Activated CD4-positive, alpha-beta T cell treated with anti-CD3 and anti-CD28 coated beads for 1 hour (primary cell): Measurements from ENCODE around the gene CMBL.
"Not testable (repeated sequence)": the region's sequence is repeated elsewhere in the genome, so short reads cannot be mapped to it uniquely, and the experiment has no call there.

Experiments
- DNase-seq: peaks from one replicate; pipeline ENCODE4 v3.0.0-alpha.2; 2020

CMBL gene

DNA sequence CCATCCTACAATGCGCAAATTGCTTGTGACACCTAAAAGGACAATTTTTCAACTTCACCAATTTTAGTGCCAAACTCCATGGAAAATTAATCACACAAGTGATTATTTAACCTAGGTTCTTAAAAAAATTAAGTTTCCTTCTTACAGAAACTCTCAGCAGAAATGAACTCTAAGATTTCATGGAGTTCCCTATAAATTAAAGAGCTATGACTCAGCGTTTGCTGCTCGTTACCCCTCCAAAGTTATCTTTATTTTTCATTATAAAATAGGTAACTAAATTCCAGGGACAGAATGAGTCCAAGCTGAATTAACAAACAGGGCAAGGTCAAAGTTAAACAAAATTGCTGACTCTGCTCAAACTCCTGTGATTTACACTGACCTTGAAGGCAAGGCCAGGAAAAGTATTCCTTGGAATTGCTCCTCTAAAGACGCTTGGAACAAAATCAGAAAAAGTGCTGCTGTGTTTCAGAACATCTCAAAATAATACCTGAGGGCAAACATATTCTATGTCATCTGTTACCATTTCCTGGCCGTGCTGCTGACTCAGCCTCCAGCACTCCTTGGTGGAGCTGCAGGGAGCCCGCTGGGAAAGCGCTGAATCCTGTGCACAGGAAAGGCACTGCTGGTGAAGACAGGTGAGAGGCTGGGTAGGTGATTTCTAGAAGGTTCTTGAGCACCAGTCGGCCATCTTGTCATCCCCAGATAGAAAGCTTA is 2.5 kb upstream of the CMBL start:
- no peak for DNase-seq

DNA sequence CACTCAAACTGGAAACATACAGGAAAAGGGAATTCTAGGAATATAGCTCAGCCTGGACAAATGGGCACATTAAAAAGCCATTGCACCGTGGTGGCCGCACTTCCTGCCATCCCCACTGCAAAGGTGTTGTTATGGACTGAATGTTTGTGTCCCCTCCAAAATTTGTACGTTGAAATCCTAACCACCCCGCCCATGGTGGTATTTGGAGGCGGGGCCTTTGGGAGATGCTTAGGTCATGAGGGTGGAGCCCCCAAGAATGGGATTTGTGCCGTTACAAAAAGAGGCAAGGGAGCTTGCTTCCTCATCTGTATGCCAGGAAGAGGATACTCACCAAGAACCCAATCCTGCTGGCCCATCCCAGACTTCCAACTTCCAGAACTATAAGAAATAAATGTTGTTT is 1.1 kb upstream of the CMBL start:
- DNase-seq, result no peak

DNA sequence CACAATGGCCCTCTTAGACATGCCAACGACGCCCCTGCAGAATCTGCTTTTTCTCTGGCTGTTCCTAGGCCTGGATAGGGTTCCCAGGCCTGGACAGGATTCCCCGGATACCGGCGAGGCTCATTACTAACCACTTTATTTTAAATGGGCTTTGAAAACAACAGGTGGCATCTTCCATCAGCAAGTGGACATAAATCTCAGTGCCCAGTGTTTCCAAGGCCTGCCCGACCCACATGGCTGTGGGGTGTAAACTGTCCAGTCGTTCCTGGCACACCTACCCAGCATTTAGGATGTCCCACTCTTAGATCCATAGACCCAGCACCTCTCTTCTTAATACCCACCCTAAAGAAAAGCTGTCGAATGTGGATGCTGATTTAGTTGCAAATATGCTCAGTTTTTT is 896 bp downstream of the CMBL start:
- DNase-seq, result no peak

DNA sequence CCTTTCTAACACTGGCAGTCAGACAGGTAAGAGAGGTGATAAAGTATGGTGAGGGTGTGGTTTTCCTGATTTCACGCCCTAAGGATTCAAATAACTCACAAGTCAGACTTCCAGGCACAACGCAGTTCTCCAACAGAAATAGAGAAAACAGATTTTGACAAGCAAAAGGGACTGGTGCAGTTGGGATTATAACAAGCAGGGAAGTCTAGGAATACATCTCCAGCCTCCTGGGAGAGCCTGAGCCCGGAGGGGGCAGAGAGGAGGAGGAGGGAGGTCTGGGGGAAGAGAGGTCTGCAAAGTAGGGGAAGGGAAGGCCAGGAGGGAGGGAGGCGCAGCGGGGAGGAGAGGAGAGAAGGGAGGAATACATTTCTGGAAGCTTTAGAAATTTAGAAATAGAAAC is 1.6 kb downstream of the CMBL start:
- DNase-seq, result no peak

DNA sequence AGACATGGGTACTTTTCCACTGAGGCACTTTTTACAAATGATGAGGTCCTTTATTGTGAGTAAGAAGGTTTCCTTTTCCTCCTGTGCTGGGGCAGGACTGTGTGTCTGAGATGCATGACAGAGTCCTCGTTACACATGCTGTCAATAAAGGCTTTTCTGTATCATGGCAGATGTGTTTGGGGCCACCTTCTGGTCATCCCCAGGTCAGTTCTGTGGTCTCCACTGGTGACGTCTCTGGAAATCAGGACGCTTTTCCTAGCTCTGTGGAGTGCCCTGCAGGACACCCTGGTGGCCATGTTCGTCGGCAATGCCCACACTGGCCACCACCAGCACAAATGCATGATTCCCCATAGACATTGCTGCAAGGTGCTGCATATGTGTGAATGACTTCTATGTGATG is 2.8 kb downstream of the CMBL start:
- DNase-seq, result no peak

DNA sequence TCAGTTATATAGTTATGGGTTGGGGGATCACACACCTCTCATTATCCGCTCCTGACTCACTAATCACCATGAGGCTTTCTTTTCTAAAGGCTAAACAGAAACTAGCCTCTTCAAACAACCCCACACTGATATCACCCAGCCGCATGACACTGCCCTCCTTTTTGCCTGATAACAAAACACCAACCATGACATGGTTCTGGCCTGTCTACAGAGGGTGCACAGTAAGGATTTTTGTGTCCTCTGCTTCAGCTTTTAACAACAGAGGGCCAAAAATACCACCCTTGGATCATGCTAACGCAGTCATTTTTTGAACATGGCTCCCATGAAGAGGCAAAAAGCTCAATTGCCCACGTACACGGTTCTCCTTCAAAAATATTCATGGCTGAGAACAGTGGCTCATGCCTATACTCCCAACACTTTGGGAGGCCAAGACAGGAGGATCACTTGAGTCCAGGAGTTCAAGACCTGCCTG is 4.0 kb downstream of the CMBL start:
- DNase-seq, result no peak

DNA sequence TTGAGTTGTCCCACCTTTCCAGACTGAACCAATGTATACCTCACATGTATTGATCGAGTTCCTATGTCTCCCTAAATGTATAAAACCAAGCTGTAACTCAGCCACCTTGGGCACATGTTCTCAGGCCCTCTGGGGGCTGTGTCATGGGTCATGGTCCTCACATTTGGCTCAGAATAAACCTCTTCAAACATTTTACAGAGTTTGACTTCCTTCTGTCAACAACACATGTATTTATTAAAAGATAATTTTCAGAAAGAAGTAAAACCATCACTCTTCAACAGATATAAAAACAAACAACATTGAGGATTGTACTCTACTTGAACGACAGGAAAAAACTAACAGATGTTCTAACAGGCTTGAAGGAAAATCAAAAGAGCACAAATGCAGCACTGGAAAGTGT is 4.5 kb downstream of the CMBL start:
- no peak for DNase-seq

DNA sequence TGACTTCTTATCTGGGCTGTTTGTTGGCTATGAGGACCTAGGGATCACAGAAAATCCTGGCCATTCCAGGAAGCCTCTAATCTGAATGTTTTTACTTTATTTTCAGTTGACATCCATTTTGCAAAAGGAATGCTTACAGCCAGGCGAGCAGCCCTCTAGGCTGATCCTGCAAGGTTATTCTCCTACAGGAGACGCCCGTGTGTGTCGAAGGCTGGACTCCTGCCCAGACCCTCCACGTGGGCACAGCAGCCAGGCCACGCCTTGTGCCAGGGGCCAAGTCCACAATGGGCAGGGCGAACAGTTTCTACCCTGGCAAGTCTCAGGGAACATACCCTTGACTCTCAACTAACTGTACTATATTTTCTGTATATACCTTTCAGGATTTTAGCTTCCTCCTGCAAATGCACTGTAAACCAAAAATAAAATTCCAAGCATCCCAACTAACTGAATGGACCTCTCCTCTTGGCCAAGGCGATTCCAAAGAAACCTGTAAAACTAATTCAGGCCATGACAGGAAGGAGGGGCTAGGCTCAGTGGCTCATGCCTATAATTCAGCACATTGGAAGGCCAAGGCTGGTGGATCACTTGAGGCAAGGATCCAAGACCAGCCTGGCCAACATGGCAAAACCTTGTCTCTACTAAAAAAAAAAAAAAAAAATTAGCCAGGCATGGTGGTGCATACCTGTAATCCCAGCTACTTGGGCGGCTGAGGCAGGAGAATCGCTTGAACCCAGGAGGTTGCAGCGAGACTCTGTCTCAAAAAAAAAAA is 5.7 kb downstream of the CMBL start:
- DNase-seq, result no peak

DNA sequence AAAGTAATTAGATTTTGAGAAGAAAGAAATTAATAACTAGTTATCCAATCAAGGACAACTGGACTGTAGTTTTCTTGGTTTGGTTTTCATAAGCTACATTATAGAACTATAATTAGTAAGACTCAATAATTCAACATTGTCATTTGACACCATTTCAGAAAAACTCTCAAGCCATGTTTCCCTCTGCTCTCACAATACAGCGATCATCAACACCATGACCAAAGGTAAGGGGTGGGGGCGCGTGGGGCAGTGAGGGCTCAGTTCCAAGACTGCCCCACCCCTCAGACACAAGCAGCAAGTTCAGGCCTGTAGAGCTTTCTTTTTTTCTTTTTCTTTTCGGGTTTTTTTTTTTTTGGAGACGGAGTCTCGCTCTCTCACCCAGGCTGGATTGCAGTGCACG is 6.4 kb downstream of the CMBL start:
- DNase-seq, result no peak

DNA sequence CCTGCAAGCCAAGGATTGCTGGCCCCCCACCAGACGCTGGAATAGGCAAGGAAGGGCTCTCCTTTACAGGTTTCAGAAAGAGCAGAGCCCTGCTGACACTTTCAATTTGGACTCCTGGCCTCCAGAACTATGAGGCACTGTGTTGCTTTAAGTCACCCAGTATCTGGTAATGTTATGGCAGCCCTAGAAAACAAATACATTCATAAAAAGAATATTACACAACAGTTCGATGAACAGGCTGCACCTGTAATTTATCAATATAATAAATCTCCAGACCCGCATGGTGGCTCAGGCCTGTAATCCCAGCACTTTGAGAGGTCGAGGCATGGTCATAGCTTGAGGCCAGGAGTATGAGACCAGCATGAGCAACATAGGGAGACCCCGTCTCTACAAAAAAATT is 7.5 kb downstream of the CMBL start:
- no peak for DNase-seq

DNA sequence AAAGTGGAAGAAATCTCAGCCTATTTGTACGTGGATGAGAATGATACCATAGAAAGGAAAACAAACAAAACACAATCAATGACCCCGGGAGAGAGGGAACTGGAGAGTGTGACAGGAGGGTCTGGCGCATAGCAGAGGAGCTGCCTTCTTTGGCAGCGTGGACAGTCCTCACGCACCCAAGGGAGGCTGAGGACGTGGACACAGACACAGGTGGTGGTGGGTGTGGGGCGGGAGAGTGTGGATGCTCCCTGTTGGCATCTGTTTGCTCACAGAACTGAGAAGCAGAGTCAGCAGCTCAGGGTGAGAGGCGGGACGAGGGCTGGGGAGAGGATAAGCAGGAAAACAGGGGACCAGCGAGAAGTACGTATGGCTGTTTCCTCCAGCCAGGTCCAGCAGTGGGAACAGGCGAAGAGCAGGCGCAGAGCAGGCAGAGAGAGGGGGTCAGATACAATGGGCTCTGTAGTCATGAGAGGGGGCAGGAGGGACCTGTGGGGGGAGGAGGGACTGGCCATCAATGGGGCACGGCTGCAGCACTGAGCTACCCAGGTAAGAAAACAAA is 10.0 kb downstream of the CMBL start:
- DNase-seq, result no peak

DNA sequence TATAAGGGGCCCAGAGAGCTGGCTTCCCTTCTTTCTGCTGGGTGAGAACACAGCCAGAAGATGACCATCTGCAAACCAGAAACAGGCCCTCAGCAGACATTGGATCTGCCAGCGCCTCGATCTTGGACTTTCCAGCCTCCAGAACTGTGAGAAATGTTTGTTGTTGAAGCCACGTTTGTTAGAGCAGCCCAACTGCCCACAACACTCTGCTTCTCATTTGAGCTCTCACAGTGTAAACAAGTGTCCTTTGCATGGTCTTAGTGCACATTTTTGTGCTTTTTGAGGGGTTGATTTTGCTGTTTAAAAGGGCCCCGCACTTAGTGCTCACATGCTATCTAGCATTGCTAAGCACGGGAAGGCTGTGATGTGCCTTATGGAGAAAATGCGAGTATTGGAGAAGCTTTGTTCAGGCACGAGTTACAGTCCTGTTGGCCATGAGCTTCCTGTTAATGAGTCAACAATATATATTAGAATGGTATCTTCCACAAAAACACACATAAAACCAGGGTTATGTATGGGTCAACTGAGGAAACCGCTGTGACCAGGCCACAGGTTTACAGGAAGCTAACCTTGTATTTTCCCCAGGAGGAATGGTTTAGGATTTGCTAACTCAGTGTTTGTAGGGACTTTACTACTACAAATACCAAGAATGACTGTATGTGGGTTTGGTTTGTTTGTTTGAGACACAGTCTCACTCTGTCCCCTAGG is 11.9 kb downstream of the CMBL start:
- DNase-seq, result no peak

DNA sequence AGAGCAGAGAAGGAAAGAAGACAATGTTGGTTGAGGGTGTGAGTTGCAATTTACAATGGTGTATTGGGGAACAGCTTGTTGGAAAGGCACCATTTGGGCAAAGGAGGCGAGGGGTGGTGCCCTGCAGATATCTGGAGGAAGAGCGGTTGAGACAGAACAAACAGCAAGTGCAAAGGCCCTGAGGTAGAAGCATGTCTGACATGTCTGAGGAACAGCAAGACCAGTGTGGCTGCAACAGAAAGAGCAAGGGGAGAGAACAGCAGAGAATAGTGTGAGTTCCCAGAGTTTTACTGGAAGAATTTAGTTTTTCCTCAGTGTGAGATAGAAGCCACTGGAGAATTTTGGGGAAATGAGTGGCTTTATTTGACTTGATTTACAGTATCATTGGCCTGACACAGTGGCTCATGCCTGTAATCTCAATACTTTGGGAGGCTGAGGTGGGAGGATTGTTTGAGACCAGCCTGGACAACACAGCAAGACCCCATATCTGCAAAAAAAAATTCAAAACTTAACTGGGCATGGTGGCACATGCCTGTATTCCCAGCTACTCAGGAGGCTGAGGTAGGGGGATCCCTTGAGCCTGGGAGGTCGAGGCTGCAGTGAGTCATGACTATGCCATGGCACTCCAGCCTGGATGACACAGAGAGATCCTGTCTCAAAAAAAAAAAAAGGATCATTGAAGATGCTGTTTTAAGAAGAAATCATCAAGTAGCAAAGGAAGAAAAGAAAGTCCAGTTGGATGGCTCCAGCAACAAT is 13.6 kb downstream of the CMBL start:
- no peak for DNase-seq

DNA sequence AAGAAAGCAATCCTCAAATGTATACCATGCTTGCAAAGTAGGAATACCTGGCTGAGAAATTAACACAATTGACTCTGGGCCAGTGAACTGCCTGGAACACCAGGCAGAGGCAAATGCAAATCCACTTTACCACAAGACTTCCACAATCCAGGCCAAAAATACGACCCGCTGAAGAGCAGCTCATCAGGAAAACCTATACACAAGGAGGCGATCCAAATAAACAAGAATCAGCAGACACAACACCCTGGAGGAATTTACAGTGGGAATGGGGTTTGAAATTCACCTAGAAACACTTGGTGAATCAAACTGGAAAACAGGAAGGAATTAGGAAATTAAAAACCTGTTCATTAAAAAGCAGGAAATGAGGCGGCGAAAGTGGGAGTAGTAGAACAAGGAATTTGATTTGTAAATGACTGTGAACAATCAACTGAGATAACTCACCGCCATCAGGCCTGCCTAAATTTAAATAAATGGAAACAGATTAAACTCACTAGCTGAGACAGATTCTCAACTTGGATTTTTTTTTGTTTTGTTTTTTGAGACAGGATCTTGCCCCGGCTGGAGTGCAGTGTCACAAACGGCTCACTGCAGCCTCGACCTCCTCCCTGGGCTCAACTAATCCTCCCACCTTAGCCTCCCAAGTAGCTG is 15.9 kb downstream of the CMBL start:
- DNase-seq, result no peak

DNA sequence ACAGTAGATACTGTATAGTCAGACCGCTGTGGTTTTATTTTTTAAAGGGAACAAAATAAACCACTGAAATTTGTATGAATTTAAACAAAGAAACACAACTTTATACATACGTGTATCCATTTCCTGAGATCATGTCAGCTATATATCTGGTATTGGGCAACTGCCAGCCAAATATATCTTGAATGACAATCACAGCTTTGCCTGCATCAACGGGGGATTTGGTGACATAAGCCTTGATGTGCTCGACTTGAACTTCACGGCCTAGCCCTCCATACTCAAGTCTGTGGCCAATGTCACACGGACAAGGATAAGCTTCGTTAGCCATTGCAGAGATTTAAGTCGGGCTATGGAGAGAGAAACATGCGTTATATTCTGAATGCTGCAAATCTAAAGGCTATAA is 17.3 kb downstream of the CMBL start:
- no peak for DNase-seq

DNA sequence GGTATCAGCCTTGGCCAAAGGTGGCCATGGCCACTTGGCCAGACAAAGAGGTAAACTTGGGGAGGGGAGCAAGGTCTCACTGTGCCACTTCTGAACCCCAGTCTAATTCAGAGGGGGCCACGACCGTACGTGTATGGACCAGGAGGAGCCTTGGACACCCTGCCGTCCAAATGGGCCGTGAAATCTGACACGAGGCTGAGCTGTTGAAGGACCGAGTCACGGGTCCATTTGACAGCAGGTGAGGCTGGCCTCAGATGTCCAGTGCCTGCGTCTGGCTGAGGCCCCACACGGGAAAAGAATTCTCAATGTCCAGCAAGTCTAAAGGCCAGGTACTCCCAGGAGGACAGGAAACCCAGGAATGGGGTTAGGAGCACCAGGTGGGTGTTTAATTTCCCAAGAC is 17.7 kb downstream of the CMBL start:
- DNase-seq, result no peak

DNA sequence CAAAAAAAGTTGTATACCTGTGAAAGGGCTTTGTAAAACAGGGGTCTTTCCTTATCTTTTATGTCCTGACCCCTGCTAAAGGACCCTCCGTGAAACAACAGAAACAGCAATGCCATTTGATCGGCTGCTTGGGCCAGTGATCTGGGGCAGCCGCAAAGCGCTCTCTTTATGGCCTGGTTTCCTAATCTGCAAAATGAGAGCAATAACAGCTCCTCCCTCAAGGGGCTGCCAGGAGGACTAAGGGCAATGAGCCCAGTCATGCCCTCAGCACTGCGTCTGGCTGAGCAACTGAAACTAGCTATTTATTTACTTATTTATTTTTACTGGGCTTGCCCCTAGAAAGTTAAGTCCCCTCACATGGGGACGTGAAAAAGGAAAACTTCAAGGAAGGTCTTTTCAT is 18.3 kb downstream of the CMBL start:
- DNase-seq, result no peak

DNA sequence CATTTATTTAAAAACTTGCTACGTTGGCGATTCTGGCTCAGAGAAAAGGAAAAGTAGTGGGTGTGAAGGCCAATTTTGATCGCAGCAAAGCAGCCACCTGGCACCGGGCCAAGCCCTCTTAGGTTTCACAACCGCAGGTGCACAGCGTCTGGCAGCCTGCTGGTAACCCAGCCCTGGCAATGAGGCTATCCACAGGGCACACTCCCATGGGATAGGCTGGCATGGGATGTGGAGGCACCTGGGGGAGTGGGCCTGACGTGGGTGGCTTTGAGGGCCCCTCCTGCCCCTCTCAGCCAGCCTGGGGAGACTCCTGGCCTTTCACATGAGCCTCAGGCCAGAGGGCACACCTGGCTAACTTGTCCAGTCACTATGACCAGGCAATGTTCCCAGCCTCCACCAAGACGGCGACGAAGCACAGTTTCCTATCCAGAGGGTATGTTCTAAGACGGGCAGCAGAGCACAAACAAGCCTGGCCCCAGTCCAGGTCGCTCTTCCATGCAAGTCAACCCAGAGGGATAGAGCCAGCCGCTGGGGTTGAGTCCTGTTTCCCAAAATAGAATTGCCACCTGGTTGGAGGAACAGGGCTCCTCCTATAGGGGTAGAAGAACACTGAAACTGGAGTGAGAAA is 19.0 kb downstream of the CMBL start:
- DNase-seq, result no peak

DNA sequence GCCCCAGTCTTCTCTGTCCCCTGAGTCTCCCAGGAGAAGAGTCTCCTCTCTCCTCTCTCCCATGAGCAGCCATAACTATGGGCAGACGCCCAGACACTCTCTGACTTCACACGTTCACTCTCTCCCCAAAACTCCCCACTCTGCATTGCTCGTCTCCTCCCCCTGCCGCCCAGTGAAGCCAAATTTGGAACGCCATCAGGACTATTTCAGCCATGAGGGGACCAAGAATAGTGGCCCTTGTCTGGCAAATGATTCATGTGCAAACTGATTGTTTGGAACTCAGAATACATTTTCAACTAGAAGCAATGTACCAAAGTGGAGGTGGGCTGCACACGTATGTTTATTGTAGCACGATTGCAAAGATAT is 20.9 kb downstream of the CMBL start:
- DNase-seq, result no peak

DNA sequence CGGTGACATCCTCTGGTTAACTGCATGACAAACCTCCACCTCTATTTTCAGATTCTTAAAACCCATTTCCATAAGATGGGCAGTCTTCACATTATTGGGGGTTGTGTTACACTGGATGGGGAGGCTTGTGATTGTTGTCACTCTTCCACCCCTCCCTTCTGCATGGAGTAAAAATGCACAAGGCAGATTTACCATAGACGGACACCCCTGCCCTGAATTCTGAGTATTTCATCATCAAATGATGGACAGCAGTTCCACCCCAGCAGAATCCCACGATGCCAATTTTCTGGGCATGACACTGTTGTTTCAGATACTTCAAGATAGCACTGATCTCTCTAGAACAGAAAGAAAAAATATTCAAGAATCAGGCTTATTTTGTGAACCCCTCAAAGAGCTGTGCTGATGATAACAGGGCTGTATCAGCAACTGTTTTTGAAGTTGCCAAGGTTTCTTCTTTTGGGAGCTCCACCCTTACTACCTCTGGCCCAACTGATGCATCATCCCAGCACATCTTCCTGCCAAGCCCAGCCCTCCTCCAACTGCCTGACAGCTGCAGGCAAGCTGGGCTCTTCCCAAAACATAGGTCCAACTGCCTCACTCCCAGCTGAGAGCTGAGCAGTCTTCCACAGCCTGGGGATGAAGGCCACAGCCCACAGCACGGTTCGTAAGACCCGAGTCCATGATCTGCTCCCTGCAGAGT is 21.4 kb downstream of the CMBL start:
- DNase-seq, result no peak

DNA sequence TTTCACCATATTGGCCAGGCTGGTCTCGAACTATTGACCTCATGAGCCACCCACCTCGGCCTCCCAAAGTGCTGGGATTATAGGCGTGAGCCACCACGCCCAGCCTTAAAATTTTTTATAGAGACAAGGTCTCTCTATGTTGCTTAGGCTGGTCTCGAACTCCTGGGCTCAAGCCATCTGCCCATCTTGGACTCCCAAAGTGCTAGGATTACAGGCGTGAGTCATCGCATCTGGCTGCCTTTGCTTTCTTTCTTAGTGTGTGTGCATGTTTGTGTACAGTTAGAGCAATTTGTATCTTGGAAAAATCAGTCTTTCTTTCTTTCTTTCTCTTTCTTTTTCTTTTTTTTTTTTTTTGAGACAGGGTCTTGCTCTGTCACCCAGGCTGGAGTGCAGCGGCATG is 22.3 kb downstream of the CMBL start:
- DNase-seq, result not testable (repeated sequence)
